Neural progenitor cell (in vitro differentiated cells): ENCODE data around the gene TP53BP2. TPM values are rescaled to one million over a fixed set of nuclear protein-coding genes. Genes with fewer than 3 reads are reported as not detected.

ENCODE experiments used
- DNase-seq: peaks from one replicate; pipeline ENCODE4 v3.0.0-alpha.2; 2016; ENCODE audit warnings: low spot score
- H2AFZ ChIP-seq: fragments of 200-600 bp; sonication (generic); replicated peaks from 2 replicates; pipeline ENCODE4 v1.6.1; 2016; ENCODE audit warnings: antibody characterized with exemption
- H3F3A ChIP-seq: fragments of 200-600 bp; sonication (generic); 2 replicates; pipeline ENCODE4 v1.6.1; 2016; ENCODE audit warnings: antibody characterized with exemption, low read depth
- H3K27ac ChIP-seq: fragments of 200-600 bp; sonication (generic); 2 replicates; pipeline ENCODE4 v1.5.1; 2016; ENCODE audit warnings: mild to moderate bottlenecking
- H3K27me3 ChIP-seq: fragments of 200-600 bp; sonication (generic); 2 replicates; pipeline ENCODE4 v1.6.1; 2016; ENCODE audit warnings: mild to moderate bottlenecking, moderate library complexity
- H3K36me3 ChIP-seq: fragments of 200-600 bp; sonication (generic); 2 replicates; pipeline ENCODE4 v1.5.1; 2016
- H3K4me1 ChIP-seq: fragments of 200-600 bp; sonication (generic); 2 replicates; pipeline ENCODE4 v1.6.1; 2016; ENCODE audit warnings: mixed run types
- H3K4me2 ChIP-seq: fragments of 200-600 bp; sonication (generic); 2 replicates; pipeline ENCODE4 v1.6.1; 2016
- H3K4me3 ChIP-seq: fragments of 200-600 bp; sonication (generic); 2 replicates; pipeline ENCODE4 v1.5.1; 2016
- H3K79me2 ChIP-seq: fragments of 200-600 bp; sonication (generic); 2 replicates; pipeline ENCODE4 v1.6.1; 2016; ENCODE audit warnings: low read depth
- H3K9ac ChIP-seq: fragments of 200-600 bp; sonication (generic); 2 replicates; pipeline ENCODE4 v1.6.1; 2016
- H3K9me3 ChIP-seq: fragments of 200-600 bp; sonication (generic); 2 replicates; pipeline ENCODE4 v1.5.1; 2016; ENCODE audit warnings: low read depth
- H4K20me1 ChIP-seq: fragments of 200-600 bp; sonication (generic); 2 replicates; pipeline ENCODE4 v1.6.1; 2016; ENCODE audit warnings: low read depth
- H3K27ac Mint-ChIP-seq: 3 replicates; pipeline ENCODE4 v1.8.0; 2021; ENCODE audit warnings: mixed read lengths
- H3K27me3 Mint-ChIP-seq: 2 replicates; pipeline ENCODE4 v1.8.0; 2022; ENCODE audit warnings: low read depth, mild to moderate bottlenecking, inconsistent platforms, moderate library complexity, mixed read lengths; ENCODE audit not compliant: insufficient read depth
- H3K36me3 Mint-ChIP-seq: 3 replicates; pipeline ENCODE4 v1.8.0; 2021; ENCODE audit warnings: mixed read lengths
- H3K4me1 Mint-ChIP-seq: 3 replicates; pipeline ENCODE4 v1.8.0; 2021; ENCODE audit warnings: mixed read lengths
- H3K4me3 Mint-ChIP-seq: 3 replicates; pipeline ENCODE4 v1.8.0; 2021; ENCODE audit warnings: mild to moderate bottlenecking, moderate library complexity, mixed read lengths
- H3K9me3 Mint-ChIP-seq: 3 replicates; pipeline ENCODE4 v1.8.0; 2020; ENCODE audit warnings: mixed read lengths
- EZH2 ChIP-seq: fragments of 200-600 bp; sonication (generic); IDR thresholded peaks from 2 replicates; pipeline ENCODE4 v1.6.1; 2017; ENCODE audit warnings: antibody characterized with exemption, mild to moderate bottlenecking, moderate library complexity
- EZH2phosphoT487 ChIP-seq: fragments of 200-600 bp; sonication (generic); IDR thresholded peaks from 2 replicates; pipeline ENCODE4 v1.6.1; 2017; ENCODE audit warnings: antibody characterized with exemption
- total RNA-seq: library from RNA; depleted of rRNA; stranded (reverse); fragments of >200 nt; gene quantifications from 2 replicates; pipeline ENCODE4 v1.2.3, GENCODE V29; 2015; ENCODE audit warnings: low replicate concordance
- TF ChIP-seq, protein P1 (sequence below): fragments of 200-600 bp; sonication (generic); IDR thresholded peaks from 2 replicates; pipeline ENCODE4 v1.5.1; 2017; ENCODE audit warnings: antibody characterized with exemption, mild to moderate bottlenecking

The TP53BP2 gene
- total RNA-seq, 1 donor from 2014 or later = 56.3 TPM

- Histone ChIP-seq H3K4me2 (no peak overlapping the region), H3K9me3 (no peaks in the 10 kb centered on the region), H3K9ac (no peak overlapping the region), H3K27ac (no peak overlapping the region), H2AFZ (no peak overlapping the region), H3K4me1 (peaks cover 27% of the 10 kb centered on the region), H3K79me2 (peaks cover 100% of the 10 kb centered on the region), H3K4me3 (no peak overlapping the region), H3K27me3 (no peaks in the 10 kb centered on the region), H3F3A (peaks cover 15% of the 10 kb centered on the region), H3K36me3 (peaks cover 14% of the 10 kb centered on the region), H4K20me1 (peaks cover 97% of the 10 kb centered on the region)
- Mint-ChIP-seq H3K4me1 (peaks cover 25% of the 10 kb centered on the region), H3K4me3 (no peak overlapping the region), H3K36me3 (peaks cover 22% of the 10 kb centered on the region), H3K9me3 (no peaks in the 10 kb centered on the region), H3K27ac (peak overlapping the region; percentile 7), H3K27me3 (no peaks in the 10 kb centered on the region)
- TF ChIP-seq EZH2 (no peak), EZH2phosphoT487 (no peak)
- TF ChIP-seq, protein P1, sequence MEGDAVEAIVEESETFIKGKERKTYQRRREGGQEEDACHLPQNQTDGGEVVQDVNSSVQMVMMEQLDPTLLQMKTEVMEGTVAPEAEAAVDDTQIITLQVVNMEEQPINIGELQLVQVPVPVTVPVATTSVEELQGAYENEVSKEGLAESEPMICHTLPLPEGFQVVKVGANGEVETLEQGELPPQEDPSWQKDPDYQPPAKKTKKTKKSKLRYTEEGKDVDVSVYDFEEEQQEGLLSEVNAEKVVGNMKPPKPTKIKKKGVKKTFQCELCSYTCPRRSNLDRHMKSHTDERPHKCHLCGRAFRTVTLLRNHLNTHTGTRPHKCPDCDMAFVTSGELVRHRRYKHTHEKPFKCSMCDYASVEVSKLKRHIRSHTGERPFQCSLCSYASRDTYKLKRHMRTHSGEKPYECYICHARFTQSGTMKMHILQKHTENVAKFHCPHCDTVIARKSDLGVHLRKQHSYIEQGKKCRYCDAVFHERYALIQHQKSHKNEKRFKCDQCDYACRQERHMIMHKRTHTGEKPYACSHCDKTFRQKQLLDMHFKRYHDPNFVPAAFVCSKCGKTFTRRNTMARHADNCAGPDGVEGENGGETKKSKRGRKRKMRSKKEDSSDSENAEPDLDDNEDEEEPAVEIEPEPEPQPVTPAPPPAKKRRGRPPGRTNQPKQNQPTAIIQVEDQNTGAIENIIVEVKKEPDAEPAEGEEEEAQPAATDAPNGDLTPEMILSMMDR = no peak
- no peak for DNase-seq
These were observed 21.0 kb downstream of the TP53BP2 start for GRCh38 chr1:223824712-223825111.

GRCh38 chr1:223824287-223824686 is 21.5 kb downstream of the TP53BP2 start:
- peaks cover 94% of the 10 kb centered on the region for H4K20me1 ChIP-seq
- H3K4me1 Mint-ChIP-seq = peaks cover 26% of the 10 kb centered on the region

GRCh38 chr1:223820971-223821370 is 24.8 kb downstream of the TP53BP2 start:
- Histone ChIP-seq H3K4me1 (peaks cover 27% of the 10 kb centered on the region), H3K27me3 (no peaks in the 10 kb centered on the region), H3K4me2 (peak overlapping the region; percentile 12), H3K79me2 (peaks cover 98% of the 10 kb centered on the region), H4K20me1 (peaks cover 73% of the 10 kb centered on the region), H3K27ac (peak overlapping the region; percentile 70), H3K36me3 (peaks cover 15% of the 10 kb centered on the region), H3F3A (peaks cover 15% of the 10 kb centered on the region), H3K9me3 (no peaks in the 10 kb centered on the region), H3K4me3 (no peak overlapping the region), H2AFZ (no peak overlapping the region), H3K9ac (no peak overlapping the region)
- TF ChIP-seq EZH2phosphoT487 = no peak
- TF ChIP-seq EZH2 = no peak
- TF ChIP-seq, protein P1 = no peak
- H3K36me3 Mint-ChIP-seq = peaks cover 28% of the 10 kb centered on the region
- H3K9me3 Mint-ChIP-seq = no peaks in the 10 kb centered on the region
- H3K27me3 Mint-ChIP-seq = peaks cover 2% of the 10 kb centered on the region
- DNase-seq = no peak
- no peak overlapping the region for H3K4me3 Mint-ChIP-seq
- peaks cover 26% of the 10 kb centered on the region for H3K4me1 Mint-ChIP-seq
- peak overlapping the region; percentile 64 for H3K27ac Mint-ChIP-seq

More at GRCh38 chr1:223824287-223824686, 21.5 kb downstream of the TP53BP2 start:
- H3K36me3 ChIP-seq = peaks cover 15% of the 10 kb centered on the region
- no peak for DNase-seq
- no peak overlapping the region for H3K4me3 Mint-ChIP-seq
- H2AFZ ChIP-seq = no peak overlapping the region
- no peaks in the 10 kb centered on the region for H3K9me3 Mint-ChIP-seq
- H3K9me3 ChIP-seq = no peaks in the 10 kb centered on the region
- H3K4me2 ChIP-seq = no peak overlapping the region
- H3K4me3 ChIP-seq = no peak overlapping the region
- H3K27me3 ChIP-seq = no peaks in the 10 kb centered on the region
- H3F3A ChIP-seq = peaks cover 15% of the 10 kb centered on the region
- no peak overlapping the region for H3K9ac ChIP-seq
- H3K27ac ChIP-seq = no peak overlapping the region
- peaks cover 100% of the 10 kb centered on the region for H3K79me2 ChIP-seq
- TF ChIP-seq EZH2 (no peak), EZH2phosphoT487 (no peak)
- TF ChIP-seq, protein P1 = no peak
- H3K27me3 Mint-ChIP-seq = no peaks in the 10 kb centered on the region
- peaks cover 27% of the 10 kb centered on the region for H3K4me1 ChIP-seq
- H3K27ac Mint-ChIP-seq = no peak overlapping the region
- H3K36me3 Mint-ChIP-seq = peaks cover 24% of the 10 kb centered on the region
